Trophoblast cell (in vitro differentiated cells and primary cell): ENCODE measurements around the gene ARPC2.

ENCODE experiments used
- DNase-seq, 2 donors: peaks; one replicate each; pipeline ENCODE4 v3.0.0-alpha.2; 2016
- H2AFZ ChIP-seq: 2 replicates; pipeline ENCODE4 v1.6.1; 2013; ENCODE audit warnings: low read length, moderate library complexity, mild to moderate bottlenecking; ENCODE audit not compliant: insufficient read depth, poor library complexity
- H2AK5ac ChIP-seq: 2 replicates; pipeline ENCODE4 v1.6.1; 2013; ENCODE audit warnings: mild to moderate bottlenecking, low read length
- H2BK120ac ChIP-seq: 2 replicates; pipeline ENCODE4 v1.6.1; 2013; ENCODE audit warnings: low read length, mild to moderate bottlenecking, moderate library complexity; ENCODE audit not compliant: insufficient read depth, poor library complexity
- H2BK12ac ChIP-seq: 2 replicates; pipeline ENCODE4 v1.6.1; 2013; ENCODE audit warnings: mild to moderate bottlenecking, low read length, moderate library complexity
- H2BK5ac ChIP-seq: 2 replicates; pipeline ENCODE4 v1.6.1; 2013; ENCODE audit warnings: low read length, low read depth, moderate library complexity, mild to moderate bottlenecking; ENCODE audit not compliant: poor library complexity
- H3K14ac ChIP-seq: 2 replicates; pipeline ENCODE4 v1.6.1; 2013; ENCODE audit warnings: mild to moderate bottlenecking, low read length
- H3K18ac ChIP-seq: 2 replicates; pipeline ENCODE4 v1.6.1; 2013; ENCODE audit warnings: mild to moderate bottlenecking, low read length
- H3K23ac ChIP-seq: 2 replicates; pipeline ENCODE4 v1.6.1; 2013; ENCODE audit warnings: low read length
- H3K27ac ChIP-seq: 2 replicates; pipeline ENCODE4 v1.5.1; 2013; ENCODE audit warnings: low read depth, mild to moderate bottlenecking, inconsistent platforms, low read length, moderate library complexity
- H3K27me3 ChIP-seq: 2 replicates; pipeline ENCODE4 v1.6.1; 2013; ENCODE audit warnings: inconsistent platforms, mild to moderate bottlenecking, low read length, moderate library complexity; ENCODE audit not compliant: insufficient read depth
- H3K36me3 ChIP-seq, 2 experiments: 1 replicate in 1 of 2; 2 replicates in 1 of 2; pipeline ENCODE4 v1.6.1; 2013; ENCODE audit warnings: low read length in 2 of 2, mild to moderate bottlenecking in 2 of 2, moderate library complexity in 1 of 2; ENCODE audit not compliant: insufficient read depth in 2 of 2, control insufficient read depth in 1 of 2
- H3K4ac ChIP-seq: 2 replicates; pipeline ENCODE4 v1.6.1; 2013; ENCODE audit warnings: low read depth, mild to moderate bottlenecking, low read length, moderate library complexity
- H3K4me1 ChIP-seq, 2 experiments: 1 replicate in 1 of 2; 2 replicates in 1 of 2; pipeline ENCODE4 v1.6.1; 2013; ENCODE audit warnings: low read length in 2 of 2, mild to moderate bottlenecking in 2 of 2, moderate library complexity in 1 of 2; ENCODE audit not compliant: insufficient read depth in 2 of 2, control insufficient read depth in 1 of 2
- H3K4me2 ChIP-seq: 2 replicates; pipeline ENCODE4 v1.6.1; 2013; ENCODE audit warnings: inconsistent platforms, mild to moderate bottlenecking, low read length, moderate library complexity
- H3K4me3 ChIP-seq: 2 replicates; pipeline ENCODE4 v1.5.1; 2013; ENCODE audit warnings: mild to moderate bottlenecking, low read depth, low read length, inconsistent platforms
- H3K79me1 ChIP-seq: one replicate; pipeline ENCODE4 v1.6.1; 2013; ENCODE audit warnings: low read length
- H3K79me2 ChIP-seq: 2 replicates; pipeline ENCODE4 v1.6.1; 2013; ENCODE audit warnings: low read length, mild to moderate bottlenecking; ENCODE audit not compliant: control insufficient read depth, insufficient read depth, poor library complexity
- H3K9ac ChIP-seq: 2 replicates; pipeline ENCODE4 v1.6.1; 2013; ENCODE audit warnings: mild to moderate bottlenecking, low read length
- H3K9me3 ChIP-seq: 2 replicates; pipeline ENCODE4 v1.6.1; 2013; ENCODE audit warnings: low read depth, mild to moderate bottlenecking, control low read depth, inconsistent platforms, low read length; ENCODE audit not compliant: insufficient read depth
- H4K12ac ChIP-seq: 2 replicates; pipeline ENCODE4 v1.6.1; 2013; ENCODE audit warnings: low read depth, mild to moderate bottlenecking, low read length, moderate library complexity
- H4K8ac ChIP-seq: 2 replicates; pipeline ENCODE4 v1.6.1; 2013; ENCODE audit warnings: low read depth, mild to moderate bottlenecking, low read length, moderate library complexity
- H4K91ac ChIP-seq: one replicate; pipeline ENCODE4 v1.6.1; 2013; ENCODE audit warnings: low read depth, mild to moderate bottlenecking, low read length, moderate library complexity
- WGBS: extraction: QIAGEN DNeasy Blood & Tissue Kit; methylation state at CpG from one replicate; pipeline ENCODE4 v1.1.7; 2013; ENCODE audit warnings: missing lambda C conversion rate; ENCODE audit not compliant: insufficient read length, insufficient coverage; ENCODE audit errors: extremely low coverage; 5-methylcytosine and 5-hydroxymethylcytosine counted together

ARPC2 gene

GRCh38 chr2:218233543-218233942 lies 16.6 kb downstream of the ARPC2 start:
- Histone ChIP-seq H3K4me1 (peaks cover 0 to 12% of the 10 kb centered on the region in 2 experiments), H3K4me2 (no peak overlapping the region), H4K12ac (no peak overlapping the region), H3K9me3 (no peaks in the 10 kb centered on the region), H2AK5ac (no peak overlapping the region), H3K23ac (no peak overlapping the region), H2BK5ac (no peak overlapping the region), H3K14ac (no peak overlapping the region), H3K27me3 (no peaks in the 10 kb centered on the region), H3K79me2 (no peaks in the 10 kb centered on the region), H3K4me3 (no peak overlapping the region), H3K9ac (no peak overlapping the region), H3K18ac (no peak overlapping the region), H4K8ac (no peak overlapping the region), H2BK12ac (no peak overlapping the region), H4K91ac (no peak overlapping the region), H3K27ac (no peak overlapping the region), H3K4ac (no peak overlapping the region), H2BK120ac (no peak overlapping the region), H3K79me1 (no peaks in the 10 kb centered on the region), H3K36me3 (peaks cover 38 to 61% of the 10 kb centered on the region in 2 experiments), H2AFZ (no peak overlapping the region)
- DNase-seq = no peak
- WGBS = no CpG with 5 or more reads among the region's 4 CpGs

DNA sequence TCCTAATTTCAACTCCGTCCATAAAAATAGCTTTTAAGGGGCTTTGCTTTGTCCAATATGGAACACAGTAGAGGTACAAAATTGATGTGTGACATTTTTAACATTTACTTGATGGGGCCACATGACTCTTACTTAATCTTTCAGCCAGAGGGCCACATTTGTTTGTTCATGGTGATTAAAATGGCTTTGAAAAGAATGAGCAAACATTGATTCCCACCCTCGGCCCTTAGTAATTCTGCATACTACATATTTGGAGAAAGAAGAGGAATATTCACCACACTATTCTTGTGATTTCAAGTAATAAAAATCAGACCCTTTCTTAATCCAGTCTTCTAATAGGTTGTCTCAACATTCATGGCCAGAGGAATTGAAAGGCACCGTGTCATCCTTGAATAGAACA lies 17.5 kb downstream of the ARPC2 start:
- Histone ChIP-seq H2BK5ac (no peak overlapping the region), H4K12ac (no peak overlapping the region), H2AFZ (no peak overlapping the region), H3K36me3 (peaks cover 41 to 70% of the 10 kb centered on the region in 2 experiments), H3K27me3 (no peaks in the 10 kb centered on the region), H2BK120ac (no peak overlapping the region), H3K4me2 (no peak overlapping the region), H3K27ac (no peak overlapping the region), H4K91ac (no peak overlapping the region), H3K23ac (no peak overlapping the region), H3K79me1 (no peaks in the 10 kb centered on the region), H2AK5ac (no peak overlapping the region), H2BK12ac (no peak overlapping the region), H3K79me2 (no peaks in the 10 kb centered on the region), H3K14ac (no peak overlapping the region), H3K18ac (no peak overlapping the region), H3K9me3 (no peaks in the 10 kb centered on the region), H4K8ac (no peak overlapping the region), H3K4me3 (no peak overlapping the region), H3K4ac (no peak overlapping the region), H3K4me1 (peaks cover 0 to 9% of the 10 kb centered on the region in 2 experiments), H3K9ac (no peak overlapping the region)
- no peak for DNase-seq
- no CpG with 5 or more reads among the region's 3 CpGs for WGBS

GRCh38 chr2:218235017-218235416 lies 18.0 kb downstream of the ARPC2 start:
- no peak overlapping the region for H2BK120ac ChIP-seq
- WGBS = no CpG with 5 or more reads among the region's 2 CpGs

GRCh38 chr2:218236829-218237228 lies 19.8 kb downstream of the ARPC2 start:
- no CpG with 5 or more reads among the region's 4 CpGs for WGBS
- Histone ChIP-seq H3K23ac (no peak overlapping the region), H3K27ac (no peak overlapping the region), H3K9me3 (no peaks in the 10 kb centered on the region), H4K8ac (no peak overlapping the region), H3K36me3 (peaks cover 38 to 68% of the 10 kb centered on the region in 2 experiments), H2AK5ac (no peak overlapping the region), H3K79me2 (no peaks in the 10 kb centered on the region), H3K4ac (no peak overlapping the region), H2BK5ac (no peak overlapping the region), H3K4me1 (no peaks in the 10 kb centered on the region), H2BK12ac (no peak overlapping the region), H3K79me1 (no peaks in the 10 kb centered on the region), H3K4me2 (no peak overlapping the region), H3K27me3 (no peaks in the 10 kb centered on the region), H2AFZ (no peak overlapping the region), H3K14ac (no peak overlapping the region), H4K12ac (no peak overlapping the region), H3K18ac (no peak overlapping the region), H3K4me3 (no peak overlapping the region), H3K9ac (no peak overlapping the region), H4K91ac (no peak overlapping the region), H2BK120ac (no peak overlapping the region)
- DNase-seq = no peak

More at GRCh38 chr2:218235017-218235416, 18.0 kb downstream of the ARPC2 start:
- no peak overlapping the region for H3K27ac ChIP-seq
- H3K4me3 ChIP-seq = no peak overlapping the region
- H3K4me2 ChIP-seq = no peak overlapping the region
- H3K4me1 ChIP-seq = peaks cover 0 to 8% of the 10 kb centered on the region in 2 experiments
- H4K8ac ChIP-seq = no peak overlapping the region
- H4K91ac ChIP-seq = no peak overlapping the region
- no peak overlapping the region for H2AK5ac ChIP-seq
- no peak overlapping the region for H3K23ac ChIP-seq
- no peak overlapping the region for H3K9ac ChIP-seq
- H3K79me1 ChIP-seq = no peaks in the 10 kb centered on the region
- H3K18ac ChIP-seq = no peak overlapping the region
- H3K36me3 ChIP-seq = peaks cover 43 to 74% of the 10 kb centered on the region in 2 experiments
- no peak overlapping the region for H3K14ac ChIP-seq
- H3K79me2 ChIP-seq = no peaks in the 10 kb centered on the region
- no peak overlapping the region for H2AFZ ChIP-seq
- H2BK12ac ChIP-seq = no peak overlapping the region
- H3K9me3 ChIP-seq = no peaks in the 10 kb centered on the region
- no peak overlapping the region for H2BK5ac ChIP-seq
- peak in 1 of 2 donors; percentile 25 for DNase-seq
- H4K12ac ChIP-seq = no peak overlapping the region
- no peaks in the 10 kb centered on the region for H3K27me3 ChIP-seq
- H3K4ac ChIP-seq = no peak overlapping the region
